Measurements from ENCODE around the gene ZNFX1. TPM values are rescaled to one million over a fixed set of nuclear protein-coding genes. Genes with fewer than 3 reads are reported as not detected.
A peak's percentile ranks its signal among the peaks of the same experiment; 100 is the strongest.

The ZNFX1 gene
- total and polyA plus RNA-seq, 9 of the 15 experiments (the other 6 are each of a cell fraction or from before 2014, with no cell fraction given): 3.8 to 13.8 (median 10.3) TPM

GRCh38 chr20:49219091-49219923 lies 58.5 kb downstream of the ZNFX1 start, which contains the start of gene DDX27 (continued):
- TF ChIP-seq, protein P1, sequence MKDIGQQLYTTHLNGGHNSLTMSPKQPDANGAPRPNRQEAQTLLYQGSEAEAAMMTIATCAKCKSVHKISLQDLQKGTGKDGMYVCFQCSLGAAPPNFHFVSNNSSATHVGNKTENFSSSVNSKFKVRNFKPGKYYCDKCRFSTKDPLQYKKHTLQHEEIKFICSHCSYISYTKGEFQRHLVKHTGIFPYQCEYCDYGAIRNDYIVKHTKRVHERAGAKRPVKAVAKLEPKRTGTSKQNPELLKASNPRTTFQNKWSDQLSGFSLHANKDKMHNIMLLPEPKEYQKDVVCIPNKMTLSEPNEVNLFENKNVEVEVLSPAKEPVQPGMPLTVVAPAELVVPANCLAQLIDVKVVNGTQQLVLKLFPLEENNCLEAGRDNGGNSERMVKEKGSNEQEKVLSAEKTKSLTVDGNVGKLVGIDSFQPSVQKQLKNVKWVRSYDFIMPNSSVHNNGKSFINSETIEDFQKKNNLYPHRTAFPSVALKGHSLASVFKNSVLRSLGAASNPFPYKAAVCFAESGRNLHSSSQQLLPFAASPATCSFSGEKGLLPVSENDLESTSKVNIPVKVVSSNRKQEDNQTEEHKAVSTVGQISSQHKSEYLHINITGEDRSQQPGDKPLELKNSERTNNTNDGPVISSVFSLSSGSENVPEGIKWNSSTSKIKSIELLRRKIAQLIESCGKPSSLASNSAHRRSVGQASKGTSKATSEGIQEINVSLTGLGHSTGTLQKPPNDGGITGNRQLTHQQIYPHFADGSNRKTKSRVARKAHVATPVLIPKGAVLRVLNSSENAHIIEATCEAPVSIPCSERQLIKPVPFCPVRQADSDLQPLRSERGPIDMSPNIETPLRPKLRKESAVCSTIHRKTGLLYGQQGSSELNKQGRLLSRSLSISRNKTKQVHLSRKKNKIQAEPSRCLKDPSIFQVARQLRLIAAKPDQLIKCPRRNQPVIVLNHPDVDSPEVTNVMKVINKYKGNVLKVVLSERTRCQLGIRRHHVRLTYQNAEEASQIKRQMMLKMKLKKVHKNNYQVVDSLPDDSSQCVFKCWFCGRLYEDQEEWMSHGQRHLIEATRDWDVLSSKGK (CRISPR knock-in tag; IDR thresholded peaks at IDR 0.05): no peak
- TF ChIP-seq ZNF764 (CRISPR knock-in tag; IDR thresholded peaks at IDR 0.05; ENCODE audit: low read depth) (no peak), XRCC5 (IDR thresholded peaks at IDR 0.05; ENCODE audit: low read depth, low read length) (no peak), ZNF253 (CRISPR knock-in tag; conservative IDR thresholded peaks at IDR 0.05) (no peak), TAF9B (IDR thresholded peaks at IDR 0.05; ENCODE audit: partially characterized antibody) (peak; percentile 68), ZKSCAN3 (CRISPR knock-in tag; IDR thresholded peaks at IDR 0.05) (no peak), MBD2 (IDR thresholded peaks at IDR 0.05; ENCODE audit: borderline replicate concordance, low read depth) (0 out of 2 replicates have a peak, but pooled peaks have one; percentile 40), SMARCE1 (IDR thresholded peaks at IDR 0.05) (0 out of 2 replicates have a peak, but pooled peaks have one; percentile 19), KDM1A (IDR thresholded peaks at IDR 0.05) (no peak), MECOM (CRISPR knock-in tag; IDR thresholded peaks at IDR 0.05) (no peak), U2AF2 (optimal IDR thresholded peaks at IDR 0.05; ENCODE audit: low read depth, low read length) (no peak), OTX1 (CRISPR knock-in tag; IDR thresholded peaks at IDR 0.05) (no peak), ZNF24 (IDR thresholded peaks at IDR 0.05) (no peak), FOXO4 (CRISPR knock-in tag; IDR thresholded peaks at IDR 0.05) (no peak)
- TF ChIP-seq, protein P2, sequence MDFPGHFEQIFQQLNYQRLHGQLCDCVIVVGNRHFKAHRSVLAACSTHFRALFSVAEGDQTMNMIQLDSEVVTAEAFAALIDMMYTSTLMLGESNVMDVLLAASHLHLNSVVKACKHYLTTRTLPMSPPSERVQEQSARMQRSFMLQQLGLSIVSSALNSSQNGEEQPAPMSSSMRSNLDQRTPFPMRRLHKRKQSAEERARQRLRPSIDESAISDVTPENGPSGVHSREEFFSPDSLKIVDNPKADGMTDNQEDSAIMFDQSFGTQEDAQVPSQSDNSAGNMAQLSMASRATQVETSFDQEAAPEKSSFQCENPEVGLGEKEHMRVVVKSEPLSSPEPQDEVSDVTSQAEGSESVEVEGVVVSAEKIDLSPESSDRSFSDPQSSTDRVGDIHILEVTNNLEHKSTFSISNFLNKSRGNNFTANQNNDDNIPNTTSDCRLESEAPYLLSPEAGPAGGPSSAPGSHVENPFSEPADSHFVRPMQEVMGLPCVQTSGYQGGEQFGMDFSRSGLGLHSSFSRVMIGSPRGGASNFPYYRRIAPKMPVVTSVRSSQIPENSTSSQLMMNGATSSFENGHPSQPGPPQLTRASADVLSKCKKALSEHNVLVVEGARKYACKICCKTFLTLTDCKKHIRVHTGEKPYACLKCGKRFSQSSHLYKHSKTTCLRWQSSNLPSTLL (IDR thresholded peaks at IDR 0.05): no peak
- TF ChIP-seq, protein P3, sequence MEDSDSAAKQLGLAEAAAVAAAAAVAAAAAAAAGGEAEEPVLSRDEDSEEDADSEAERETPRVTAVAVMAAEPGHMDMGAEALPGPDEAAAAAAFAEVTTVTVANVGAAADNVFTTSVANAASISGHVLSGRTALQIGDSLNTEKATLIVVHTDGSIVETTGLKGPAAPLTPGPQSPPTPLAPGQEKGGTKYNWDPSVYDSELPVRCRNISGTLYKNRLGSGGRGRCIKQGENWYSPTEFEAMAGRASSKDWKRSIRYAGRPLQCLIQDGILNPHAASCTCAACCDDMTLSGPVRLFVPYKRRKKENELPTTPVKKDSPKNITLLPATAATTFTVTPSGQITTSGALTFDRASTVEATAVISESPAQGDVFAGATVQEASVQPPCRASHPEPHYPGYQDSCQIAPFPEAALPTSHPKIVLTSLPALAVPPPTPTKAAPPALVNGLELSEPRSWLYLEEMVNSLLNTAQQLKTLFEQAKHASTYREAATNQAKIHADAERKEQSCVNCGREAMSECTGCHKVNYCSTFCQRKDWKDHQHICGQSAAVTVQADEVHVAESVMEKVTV (CRISPR knock-in tag; IDR thresholded peaks at IDR 0.05): no peak
- TF ChIP-seq, protein P4, sequence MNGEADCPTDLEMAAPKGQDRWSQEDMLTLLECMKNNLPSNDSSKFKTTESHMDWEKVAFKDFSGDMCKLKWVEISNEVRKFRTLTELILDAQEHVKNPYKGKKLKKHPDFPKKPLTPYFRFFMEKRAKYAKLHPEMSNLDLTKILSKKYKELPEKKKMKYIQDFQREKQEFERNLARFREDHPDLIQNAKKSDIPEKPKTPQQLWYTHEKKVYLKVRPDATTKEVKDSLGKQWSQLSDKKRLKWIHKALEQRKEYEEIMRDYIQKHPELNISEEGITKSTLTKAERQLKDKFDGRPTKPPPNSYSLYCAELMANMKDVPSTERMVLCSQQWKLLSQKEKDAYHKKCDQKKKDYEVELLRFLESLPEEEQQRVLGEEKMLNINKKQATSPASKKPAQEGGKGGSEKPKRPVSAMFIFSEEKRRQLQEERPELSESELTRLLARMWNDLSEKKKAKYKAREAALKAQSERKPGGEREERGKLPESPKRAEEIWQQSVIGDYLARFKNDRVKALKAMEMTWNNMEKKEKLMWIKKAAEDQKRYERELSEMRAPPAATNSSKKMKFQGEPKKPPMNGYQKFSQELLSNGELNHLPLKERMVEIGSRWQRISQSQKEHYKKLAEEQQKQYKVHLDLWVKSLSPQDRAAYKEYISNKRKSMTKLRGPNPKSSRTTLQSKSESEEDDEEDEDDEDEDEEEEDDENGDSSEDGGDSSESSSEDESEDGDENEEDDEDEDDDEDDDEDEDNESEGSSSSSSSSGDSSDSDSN (IDR thresholded peaks at IDR 0.05; ENCODE audit: borderline replicate concordance in 1 of 2, low read depth in 2 of 2, low read length in 2 of 2): no peak
